GM23338 (cell line): ENCODE results near the gene GABARAP. TPM values are rescaled to one million over a fixed set of nuclear protein-coding genes. Genes with fewer than 3 reads are reported as not detected.

Experiments
- ATAC-seq: fragments of 200-7000 bp; cut with Tn5 transposase; 3 replicates; pipeline ENCODE4 v1.9.1; 2020
- DNase-seq: peaks from one replicate; pipeline ENCODE4 v3.0.0-alpha.2; 2015; ENCODE audit warnings: low spot score
- H2AFZ ChIP-seq: fragments of 200-600 bp; sonication (generic); 2 replicates; pipeline ENCODE4 v1.8.0; 2016; ENCODE audit warnings: antibody characterized with exemption, mild to moderate bottlenecking, moderate library complexity
- H3F3A ChIP-seq: fragments of 200-600 bp; sonication (generic); replicated peaks from 2 replicates; pipeline ENCODE4 v1.8.0; 2017; ENCODE audit warnings: antibody characterized with exemption, mixed run types, low read depth
- H3K27ac ChIP-seq: fragments of 200-600 bp; sonication (generic); 2 replicates; pipeline ENCODE4 v1.6.1; 2016; ENCODE audit warnings: low read depth
- H3K27me3 ChIP-seq: fragments of 200-600 bp; sonication (generic); 2 replicates; pipeline ENCODE4 v1.8.0; 2016; ENCODE audit warnings: mild to moderate bottlenecking, mixed run types, moderate library complexity; ENCODE audit not compliant: insufficient read depth
- H3K36me3 ChIP-seq: fragments of 200-600 bp; sonication (generic); 2 replicates; pipeline ENCODE4 v1.8.0; 2016; ENCODE audit warnings: mild to moderate bottlenecking; ENCODE audit not compliant: insufficient read depth
- H3K4me1 ChIP-seq: fragments of 200-600 bp; sonication (generic); 2 replicates; pipeline ENCODE4 v1.8.0; 2016; ENCODE audit warnings: mild to moderate bottlenecking, moderate library complexity; ENCODE audit not compliant: insufficient read depth
- H3K4me2 ChIP-seq: fragments of 200-600 bp; sonication (generic); 2 replicates; pipeline ENCODE4 v1.7.1; 2017; ENCODE audit warnings: mixed run types
- H3K4me3 ChIP-seq: fragments of 200-600 bp; sonication (generic); 2 replicates; pipeline ENCODE4 v1.6.1; 2016; ENCODE audit warnings: mixed run types
- H3K79me2 ChIP-seq: fragments of 200-600 bp; sonication (generic); replicated peaks from 2 replicates; pipeline ENCODE4 v1.8.0; 2017; ENCODE audit warnings: mild to moderate bottlenecking; ENCODE audit not compliant: insufficient read depth
- H3K9me2 ChIP-seq: fragments of 200-600 bp; sonication (generic); 2 replicates; pipeline ENCODE4 v1.8.0; 2017; ENCODE audit not compliant: insufficient read depth
- H4K20me1 ChIP-seq: fragments of 200-600 bp; sonication (generic); replicated peaks from 2 replicates; pipeline ENCODE4 v1.8.0; 2017; ENCODE audit warnings: mild to moderate bottlenecking; ENCODE audit not compliant: insufficient read depth
- H3K27ac Mint-ChIP-seq: 2 replicates; pipeline ENCODE4 v1.8.0; 2020; ENCODE audit warnings: inconsistent platforms, mild to moderate bottlenecking, moderate library complexity, mixed read lengths
- H3K27me3 Mint-ChIP-seq: 3 replicates; pipeline ENCODE4 v1.8.0; 2022; ENCODE audit warnings: low read depth, mild to moderate bottlenecking, moderate library complexity, mixed read lengths, inconsistent platforms; ENCODE audit not compliant: insufficient read depth, poor library complexity
- H3K36me3 Mint-ChIP-seq: 3 replicates; pipeline ENCODE4 v1.8.0; 2021; ENCODE audit warnings: low read depth, mild to moderate bottlenecking, inconsistent platforms, moderate library complexity, mixed read lengths
- H3K4me1 Mint-ChIP-seq: 3 replicates; pipeline ENCODE4 v1.8.0; 2020; ENCODE audit warnings: mild to moderate bottlenecking, inconsistent platforms, mixed read lengths
- H3K4me3 Mint-ChIP-seq: 3 replicates; pipeline ENCODE4 v1.8.0; 2021; ENCODE audit warnings: moderate library complexity, mild to moderate bottlenecking, inconsistent platforms, mixed read lengths
- H3K9me3 Mint-ChIP-seq: 3 replicates; pipeline ENCODE4 v1.8.0; 2020; ENCODE audit warnings: moderate library complexity, mild to moderate bottlenecking, inconsistent platforms, mixed read lengths
- CTCF ChIP-seq, 2 experiments: fragments of 200-600 bp in 1 of 2; sonication (generic) in 1 of 2; conservative IDR thresholded peaks; 2 replicates each; pipeline versions ENCODE4 v1.5.1 to v1.6.1; 2016 to 2017; ENCODE audit warnings: antibody characterized with exemption in 2 of 2, low read depth in 2 of 2, mild to moderate bottlenecking in 2 of 2, moderate library complexity in 1 of 2
- ETS1 ChIP-seq: IDR thresholded peaks from 2 replicates; pipeline ENCODE4 v1.6.1; 2016; ENCODE audit warnings: antibody characterized with exemption
- EZH2 ChIP-seq: fragments of 200-600 bp; sonication (generic); IDR thresholded peaks from one replicate; pipeline ENCODE4 v1.8.0; 2017; ENCODE audit warnings: antibody characterized with exemption, mild to moderate bottlenecking, low read depth; ENCODE audit not compliant: unreplicated experiment
- NANOG ChIP-seq: IDR thresholded peaks from 2 replicates; pipeline ENCODE4 v1.6.1; 2016; ENCODE audit warnings: antibody characterized with exemption, borderline replicate concordance
- POLR2AphosphoS5 ChIP-seq: IDR thresholded peaks from 2 replicates; pipeline ENCODE4 v1.6.1; 2016; ENCODE audit warnings: antibody characterized with exemption, low read depth
- REST ChIP-seq: IDR thresholded peaks from one replicate; pipeline ENCODE4 v1.6.1; 2018; ENCODE audit warnings: antibody characterized with exemption; ENCODE audit not compliant: unreplicated experiment
- polyA plus RNA-seq: library from polyadenylated mRNA; unstranded; fragments of >200 nt; fragmentation: Nextera tagmentation; extraction: Ambion mirVana; gene quantifications from 2 replicates; pipeline ENCODE4 v1.2.1, GENCODE V29; 2016
- total RNA-seq: library from RNA; depleted of rRNA; stranded (reverse); fragments of >200 nt; shearing (Covaris generic); gene quantifications from 2 replicates; pipeline ENCODE4 v1.2.3, GENCODE V29; 2014

Gene GABARAP
- total and polyA plus RNA-seq, 2 experiments from 2014 or later: 128 to 520 TPM

GRCh38 chr17:7229504-7229903, 12.7 kb downstream of the GABARAP start:
- peaks cover 15% of the 10 kb centered on the region; the same call in 1 of the 2 replicates for H3K4me1 ChIP-seq
- H3K4me3 Mint-ChIP-seq: no peak overlapping the region
- no peak overlapping the region for H3K4me2 ChIP-seq
- peaks cover 16% of the 10 kb centered on the region for H3K4me1 Mint-ChIP-seq
- H3K27ac ChIP-seq: no peak overlapping the region
- peaks cover 5% of the 10 kb centered on the region; the same call in 1 of the 2 replicates for H3F3A ChIP-seq
- H3K27ac Mint-ChIP-seq: no peak overlapping the region
- no peak overlapping the region for H3K4me3 ChIP-seq
- peaks cover 2% of the 10 kb centered on the region; the same call in 2 of the 3 replicates for H3K9me3 Mint-ChIP-seq
- H3K27me3 ChIP-seq: no peaks in the 10 kb centered on the region
- H3K36me3 Mint-ChIP-seq: peaks cover 64% of the 10 kb centered on the region
- peaks cover 35% of the 10 kb centered on the region for H4K20me1 ChIP-seq
- peaks cover 4% of the 10 kb centered on the region; the same call in 1 of the 2 replicates for H3K36me3 ChIP-seq
- no peak for TF ChIP-seq ETS1
- TF ChIP-seq NANOG: no peak
- TF ChIP-seq REST: no peak
- H3K79me2 ChIP-seq: peaks cover 42% of the 10 kb centered on the region
- peaks cover 15% of the 10 kb centered on the region for H3K27me3 Mint-ChIP-seq
- no peak overlapping the region for H2AFZ ChIP-seq
- no peaks in the 10 kb centered on the region for H3K9me2 ChIP-seq
- DNase-seq (no peak), ATAC-seq (no peak)

GRCh38 chr17:7228920-7229319, 13.3 kb downstream of the GABARAP start:
- H2AFZ ChIP-seq: no peak overlapping the region
- no peak overlapping the region for H3K27ac Mint-ChIP-seq
- DNase-seq (no peak), ATAC-seq (no peak)
- H3K27me3 Mint-ChIP-seq: peaks cover 13% of the 10 kb centered on the region
- H3K4me3 Mint-ChIP-seq: no peak overlapping the region
- peaks cover 2% of the 10 kb centered on the region; the same call in 1 of the 2 replicates for H3F3A ChIP-seq
- H3K36me3 Mint-ChIP-seq: peaks cover 65% of the 10 kb centered on the region
- no peaks in the 10 kb centered on the region for H3K9me2 ChIP-seq
- H3K4me3 ChIP-seq: no peak overlapping the region
- H3K4me2 ChIP-seq: no peak overlapping the region
- H3K79me2 ChIP-seq: peaks cover 41% of the 10 kb centered on the region
- no peaks in the 10 kb centered on the region for H3K27me3 ChIP-seq
- H3K36me3 ChIP-seq: peaks cover 4% of the 10 kb centered on the region; the same call in 1 of the 2 replicates
- H3K9me3 Mint-ChIP-seq: no peaks in the 10 kb centered on the region
- H3K4me1 Mint-ChIP-seq: peaks cover 16% of the 10 kb centered on the region
- TF ChIP-seq POLR2AphosphoS5: no peak
- no peak for TF ChIP-seq EZH2
- TF ChIP-seq CTCF (conservative IDR thresholded peaks at IDR 0.05; ENCODE audit: low read depth in 2 of 2): no peak
- no peak overlapping the region for H3K27ac ChIP-seq
- H4K20me1 ChIP-seq: peaks cover 37% of the 10 kb centered on the region
- peaks cover 15% of the 10 kb centered on the region; the same call in 1 of the 2 replicates for H3K4me1 ChIP-seq
